ENCODE data around the gene SLC45A3.

The SLC45A3 gene

DNA sequence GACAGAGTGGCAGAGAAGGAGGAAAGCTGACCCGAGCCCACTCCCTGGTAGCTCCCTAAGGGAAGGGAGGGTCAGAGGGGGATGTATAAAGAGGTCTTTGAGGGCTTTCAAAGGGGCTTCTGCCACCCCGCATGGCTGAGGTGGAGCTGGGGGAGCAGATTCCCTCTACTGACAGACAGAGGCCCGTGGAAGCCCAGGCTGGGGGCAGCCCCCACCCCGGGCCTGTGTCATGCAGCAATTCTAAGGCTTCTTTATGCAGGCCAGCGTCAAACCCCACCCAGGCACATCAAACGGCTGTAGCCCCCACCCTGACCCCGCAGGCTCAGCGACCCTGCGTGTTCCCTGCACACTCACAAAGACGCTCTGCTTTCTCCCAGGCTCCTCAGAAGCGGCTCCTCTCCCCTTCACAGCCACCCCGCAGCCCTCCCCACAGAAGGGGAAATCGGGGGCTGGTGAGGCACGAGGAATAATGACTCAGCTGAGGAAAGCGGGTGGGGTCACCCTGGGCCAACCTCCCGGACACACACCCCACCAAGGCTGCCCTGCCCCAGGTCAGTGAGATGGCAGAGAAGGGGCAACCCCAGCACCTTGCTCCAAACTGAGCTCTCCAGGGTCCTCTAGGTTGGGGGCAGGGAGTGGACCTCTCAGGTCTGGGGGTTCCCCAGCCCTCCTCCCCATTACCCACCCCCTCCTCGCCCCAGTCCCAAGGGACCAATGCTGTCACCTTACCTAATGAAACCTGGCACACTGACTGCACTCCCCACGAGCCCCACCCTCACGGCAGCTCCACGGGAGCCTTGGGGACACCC lies 10.8 kb downstream of the SLC45A3 start:
- TF ChIP-seq, protein P1, sequence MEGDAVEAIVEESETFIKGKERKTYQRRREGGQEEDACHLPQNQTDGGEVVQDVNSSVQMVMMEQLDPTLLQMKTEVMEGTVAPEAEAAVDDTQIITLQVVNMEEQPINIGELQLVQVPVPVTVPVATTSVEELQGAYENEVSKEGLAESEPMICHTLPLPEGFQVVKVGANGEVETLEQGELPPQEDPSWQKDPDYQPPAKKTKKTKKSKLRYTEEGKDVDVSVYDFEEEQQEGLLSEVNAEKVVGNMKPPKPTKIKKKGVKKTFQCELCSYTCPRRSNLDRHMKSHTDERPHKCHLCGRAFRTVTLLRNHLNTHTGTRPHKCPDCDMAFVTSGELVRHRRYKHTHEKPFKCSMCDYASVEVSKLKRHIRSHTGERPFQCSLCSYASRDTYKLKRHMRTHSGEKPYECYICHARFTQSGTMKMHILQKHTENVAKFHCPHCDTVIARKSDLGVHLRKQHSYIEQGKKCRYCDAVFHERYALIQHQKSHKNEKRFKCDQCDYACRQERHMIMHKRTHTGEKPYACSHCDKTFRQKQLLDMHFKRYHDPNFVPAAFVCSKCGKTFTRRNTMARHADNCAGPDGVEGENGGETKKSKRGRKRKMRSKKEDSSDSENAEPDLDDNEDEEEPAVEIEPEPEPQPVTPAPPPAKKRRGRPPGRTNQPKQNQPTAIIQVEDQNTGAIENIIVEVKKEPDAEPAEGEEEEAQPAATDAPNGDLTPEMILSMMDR (IDR thresholded peaks at IDR 0.05; ENCODE audit: low read depth, low read length): no peak
- DNase-seq (ENCODE audit: low read depth in 2 of 2): no peak
- H3K4me3 ChIP-seq (replicated peaks in 1 of 2; ENCODE audit: low read depth in 2 of 2, low read length in 2 of 2): no peak overlapping the region

DNA sequence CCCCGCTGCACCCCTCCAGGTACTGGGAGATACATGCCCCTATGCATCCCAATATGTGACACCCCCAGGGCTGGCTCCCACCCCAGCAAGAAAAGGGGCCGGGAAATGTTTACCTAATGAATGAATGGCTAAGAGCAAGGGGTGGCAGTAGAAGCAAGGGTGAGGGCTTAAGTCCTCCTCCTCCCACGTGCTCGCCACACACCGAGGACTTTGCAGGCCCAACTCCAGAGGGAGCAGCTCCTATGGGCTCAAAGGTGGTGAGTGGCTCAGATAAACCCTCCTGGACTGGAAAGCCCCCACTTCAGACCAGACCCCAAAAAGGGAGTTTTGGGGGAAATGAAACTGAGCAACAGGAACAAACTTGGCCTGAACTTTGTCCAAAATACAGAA lies 11.4 kb downstream of the SLC45A3 start:
- H3K4me3 ChIP-seq (replicated peaks in 1 of 2; ENCODE audit: low read depth in 2 of 2, low read length in 2 of 2): no peak overlapping the region
- DNase-seq (ENCODE audit: low read depth in 2 of 2): no peak
- TF ChIP-seq, protein P1 (IDR thresholded peaks at IDR 0.05; ENCODE audit: low read depth, low read length): no peak

DNA sequence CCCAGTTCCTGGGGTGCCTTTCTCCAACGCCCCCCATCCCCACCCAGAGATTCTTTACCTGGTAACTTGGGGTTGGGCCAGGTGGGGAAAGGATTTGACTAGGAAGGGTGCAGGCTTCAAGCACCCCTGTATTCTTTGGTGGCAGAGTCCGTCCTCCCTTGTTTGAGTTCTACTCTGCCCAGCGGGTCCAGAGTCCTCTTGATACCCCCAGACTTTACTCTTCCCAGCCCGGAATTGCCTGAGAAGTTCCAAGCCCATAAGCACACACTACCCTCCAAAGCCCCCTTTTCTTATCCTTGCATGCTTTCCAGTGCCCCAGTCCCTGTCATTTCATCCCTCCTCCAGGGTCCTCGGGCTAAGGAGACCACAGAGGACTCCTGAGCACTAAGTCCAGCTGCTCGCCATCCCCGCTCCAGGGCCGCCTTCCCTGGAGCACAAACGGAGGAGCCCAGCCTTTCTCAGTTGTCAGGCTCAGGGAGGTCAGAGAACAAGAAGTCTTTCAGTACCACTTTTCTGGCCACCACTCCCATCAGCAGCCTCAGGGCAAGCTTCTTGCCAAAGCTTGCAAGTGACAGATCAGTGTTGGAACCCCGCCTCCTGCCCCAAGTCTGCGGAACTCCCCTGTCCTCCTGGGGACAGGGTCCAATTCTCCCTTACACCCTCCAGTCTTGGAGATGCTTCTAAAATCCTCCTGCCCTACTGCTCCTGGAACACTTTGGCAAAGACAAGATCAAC lies 12.2 kb downstream of the SLC45A3 start:
- no peak overlapping the region for H3K4me3 ChIP-seq (replicated peaks in 1 of 2; ENCODE audit: low read depth in 2 of 2, low read length in 2 of 2)
- DNase-seq (ENCODE audit: low read depth in 2 of 2): no peak
- TF ChIP-seq, protein P1 (IDR thresholded peaks at IDR 0.05; ENCODE audit: low read depth, low read length): no peak

DNA sequence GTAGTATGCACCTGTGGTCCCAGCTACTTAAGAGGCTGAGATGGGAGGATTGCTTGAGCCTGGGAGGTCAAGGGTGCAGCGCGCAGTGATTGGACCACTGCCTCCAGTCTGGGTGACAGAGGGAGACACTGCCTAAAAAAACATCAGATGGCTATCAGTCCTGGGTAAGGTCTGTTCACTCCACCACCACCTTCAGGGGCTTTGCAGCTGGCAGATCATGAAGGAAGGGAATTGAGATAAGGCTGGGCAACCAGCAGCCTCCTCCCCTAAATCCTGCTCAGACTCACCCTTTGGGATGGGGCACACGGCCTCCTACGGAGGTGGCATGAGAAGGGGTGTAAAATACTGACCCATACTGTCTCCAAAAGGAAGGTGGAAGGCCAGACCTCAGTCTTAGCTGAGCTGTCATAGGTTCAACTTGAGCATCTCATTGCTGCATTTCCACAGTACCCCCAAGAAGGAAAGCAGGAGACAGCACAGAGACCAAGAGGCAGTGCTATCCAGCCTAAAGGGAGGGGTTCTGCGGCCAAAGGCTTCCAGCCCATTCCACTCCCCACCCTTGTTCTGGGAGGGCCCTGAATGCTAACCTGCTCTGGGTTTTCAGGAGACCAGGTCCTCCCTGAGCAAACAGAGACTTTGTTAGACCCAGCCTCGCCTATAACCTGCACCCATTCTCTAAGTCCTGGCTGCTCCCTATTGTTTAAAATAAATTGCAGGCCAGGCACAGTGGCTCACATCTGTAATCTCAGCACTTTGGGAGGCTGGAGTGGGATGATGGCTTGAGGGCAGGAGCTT lies 13.7 kb downstream of the SLC45A3 start:
- TF ChIP-seq, protein P1 (IDR thresholded peaks at IDR 0.05; ENCODE audit: low read depth, low read length): no peak
- H3K4me3 ChIP-seq (replicated peaks in 1 of 2; ENCODE audit: low read depth in 2 of 2, low read length in 2 of 2): no peak overlapping the region
- no peak for DNase-seq (ENCODE audit: low read depth in 2 of 2)

DNA sequence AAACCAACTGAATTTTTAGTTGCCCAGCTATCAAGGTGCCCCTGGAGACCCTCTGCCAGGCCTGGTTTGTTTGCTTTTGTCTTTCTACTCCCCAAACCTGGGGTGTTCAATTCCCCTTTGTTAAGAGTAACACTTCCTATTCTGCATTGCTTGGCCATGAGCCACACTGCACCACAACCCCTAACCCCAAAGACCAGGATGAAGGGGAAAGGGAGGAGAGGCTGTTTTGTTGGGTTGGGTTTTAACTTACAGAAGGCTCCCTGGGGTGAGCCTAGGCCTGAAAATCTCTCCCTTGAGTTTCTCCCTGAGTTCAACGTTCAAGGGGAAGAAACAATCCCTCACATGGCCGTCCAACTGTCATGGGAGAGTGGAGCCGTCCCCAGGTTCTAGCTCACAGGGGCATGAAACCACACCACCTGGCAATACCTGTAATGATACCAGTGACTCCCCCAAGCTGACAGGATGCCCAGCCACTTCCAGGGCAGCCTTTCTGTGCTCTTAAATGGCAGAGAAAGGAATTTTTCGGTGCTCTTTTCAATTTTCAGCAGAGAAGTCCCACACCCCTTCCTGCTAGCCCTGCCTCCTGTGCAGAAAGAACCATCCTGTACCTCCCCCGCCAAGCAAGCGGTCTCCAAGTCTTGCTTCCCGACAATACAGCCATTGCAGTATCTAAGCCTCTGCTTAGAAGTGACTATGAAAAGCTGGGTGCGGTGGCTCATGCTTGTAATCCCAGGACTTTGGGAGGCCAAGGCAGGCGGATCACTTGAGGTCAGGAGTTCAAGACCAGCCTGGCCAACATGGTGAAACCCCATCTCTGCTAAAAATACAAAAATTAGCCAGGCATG lies 14.9 kb downstream of the SLC45A3 start:
- no peak for DNase-seq (ENCODE audit: low read depth in 2 of 2)
- no peak overlapping the region for H3K4me3 ChIP-seq (replicated peaks in 1 of 2; ENCODE audit: low read depth in 2 of 2, low read length in 2 of 2)
- TF ChIP-seq, protein P1 (IDR thresholded peaks at IDR 0.05; ENCODE audit: low read depth, low read length): no peak

All from cardiac fibroblast (primary cell).